OCI-LY1 (cell line): Measurements from ENCODE around the gene RAD21L1.

Experiments used
- H2AFZ ChIP-seq: fragments of 200-600 bp; sonication (generic), shearing (Covaris generic); 2 replicates; pipeline ENCODE4 v1.6.0; 2014; ENCODE audit warnings: antibody characterized with exemption, mild to moderate bottlenecking, low read length
- H3F3A ChIP-seq: fragments of 200-600 bp; sonication (generic), shearing (Covaris generic); 2 replicates; pipeline ENCODE4 v1.6.0; 2014; ENCODE audit warnings: mild to moderate bottlenecking, antibody characterized with exemption, low read length, moderate library complexity; ENCODE audit not compliant: insufficient read depth
- H3K27ac ChIP-seq: fragments of 200-600 bp; sonication (generic); 2 replicates; pipeline ENCODE4 v1.5.1; 2014; ENCODE audit warnings: low read length, mixed run types, mild to moderate bottlenecking, low read depth; ENCODE audit not compliant: poor library complexity, severe bottlenecking
- H3K27me3 ChIP-seq: fragments of 200-600 bp; sonication (generic); 2 replicates; pipeline ENCODE4 v1.6.0; 2014; ENCODE audit warnings: antibody characterized with exemption, mild to moderate bottlenecking, low read length, moderate library complexity; ENCODE audit not compliant: insufficient read depth
- H3K36me3 ChIP-seq: fragments of 200-600 bp; sonication (generic); 2 replicates; pipeline ENCODE4 v1.6.1; 2014; ENCODE audit warnings: mild to moderate bottlenecking, antibody characterized with exemption, low read length, moderate library complexity, mixed read lengths; ENCODE audit not compliant: insufficient read depth
- H3K4me1 ChIP-seq: fragments of 200-600 bp; sonication (generic); 2 replicates; pipeline ENCODE4 v1.5.1; 2014; ENCODE audit warnings: mild to moderate bottlenecking, low read length, moderate library complexity; ENCODE audit not compliant: insufficient read depth, severe bottlenecking
- H3K4me2 ChIP-seq: fragments of 200-600 bp; sonication (generic), shearing (Covaris generic); 2 replicates; pipeline ENCODE4 v1.6.1; 2014; ENCODE audit warnings: low read length
- H3K4me3 ChIP-seq: fragments of 200-600 bp; sonication (generic); 2 replicates; pipeline ENCODE4 v1.5.1; 2014; ENCODE audit warnings: low read length, low read depth, mild to moderate bottlenecking, mixed read lengths; ENCODE audit not compliant: poor library complexity, severe bottlenecking
- H3K79me2 ChIP-seq: fragments of 200-600 bp; shearing (Covaris generic); 2 replicates; pipeline ENCODE4 v1.6.1; 2016; ENCODE audit warnings: mixed run types, low read length, mixed read lengths; ENCODE audit not compliant: insufficient read depth
- H3K9ac ChIP-seq: fragments of 200-600 bp; sonication (generic), shearing (Covaris generic); 2 replicates; pipeline ENCODE4 v1.6.1; 2014; ENCODE audit warnings: mild to moderate bottlenecking, low read length, mixed read lengths
- H3K9me2 ChIP-seq: fragments of 200-600 bp; sonication (generic), shearing (Covaris generic); 2 replicates; pipeline ENCODE4 v1.6.1; 2014; ENCODE audit warnings: low read depth, mild to moderate bottlenecking, low read length, mixed read lengths
- H3K9me3 ChIP-seq: fragments of 200-600 bp; shearing (Covaris generic); 2 replicates; pipeline ENCODE4 v1.6.1; 2014; ENCODE audit warnings: low read length, mixed read lengths
- H4K20me1 ChIP-seq: fragments of 200-600 bp; sonication (generic), shearing (Covaris generic); 2 replicates; pipeline ENCODE4 v1.6.0; 2016; ENCODE audit warnings: mild to moderate bottlenecking, low read length; ENCODE audit not compliant: insufficient read depth
- EZH2 ChIP-seq: fragments of 200-600 bp; sonication (generic), shearing (Covaris generic); IDR thresholded peaks from 2 replicates; pipeline ENCODE4 v1.8.0; 2017; ENCODE audit warnings: borderline replicate concordance, mixed run types, mild to moderate bottlenecking, antibody characterized with exemption, low read length, moderate library complexity, mixed read lengths
- TF ChIP-seq, protein P1 (sequence below): fragments of 200-600 bp; sonication (generic), shearing (Covaris generic); IDR thresholded peaks from 2 replicates; pipeline ENCODE4 v1.5.1; 2017; ENCODE audit warnings: mild to moderate bottlenecking, antibody characterized with exemption, low read length, moderate library complexity, mixed read lengths

Gene RAD21L1

DNA sequence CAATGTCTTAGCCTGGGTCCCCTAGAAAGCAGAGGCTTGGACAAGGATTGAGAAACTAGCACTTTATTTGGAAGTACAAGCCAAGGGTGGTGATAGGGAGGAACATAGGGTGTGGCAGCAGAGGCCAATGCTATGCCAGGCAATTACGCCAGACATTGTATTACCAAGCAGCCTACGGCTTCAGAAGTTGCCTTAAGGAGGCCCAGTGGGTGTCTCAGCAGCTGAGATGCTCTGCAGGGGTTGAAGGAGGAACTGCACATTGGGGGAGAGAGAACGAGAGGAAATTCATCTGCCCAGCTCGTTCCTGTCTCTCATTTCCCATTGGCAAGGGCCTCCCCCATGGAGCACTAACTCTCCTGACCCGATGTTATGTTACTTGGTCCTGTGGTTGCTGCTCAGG lies 21.7 kb upstream of the RAD21L1 start:
- no peaks in the 10 kb centered on the region for H4K20me1 ChIP-seq
- no peak overlapping the region for H3K27ac ChIP-seq
- H3K9me3 ChIP-seq: no peaks in the 10 kb centered on the region
- H3K9me2 ChIP-seq: no peaks in the 10 kb centered on the region
- H2AFZ ChIP-seq: no peak overlapping the region
- no peak overlapping the region for H3K9ac ChIP-seq
- no peaks in the 10 kb centered on the region for H3K4me1 ChIP-seq
- H3K79me2 ChIP-seq: no peaks in the 10 kb centered on the region
- H3K4me2 ChIP-seq: no peak overlapping the region
- no peaks in the 10 kb centered on the region for H3F3A ChIP-seq
- no peaks in the 10 kb centered on the region for H3K36me3 ChIP-seq
- no peak overlapping the region for H3K4me3 ChIP-seq
- no peak for TF ChIP-seq EZH2
- TF ChIP-seq, protein P1, sequence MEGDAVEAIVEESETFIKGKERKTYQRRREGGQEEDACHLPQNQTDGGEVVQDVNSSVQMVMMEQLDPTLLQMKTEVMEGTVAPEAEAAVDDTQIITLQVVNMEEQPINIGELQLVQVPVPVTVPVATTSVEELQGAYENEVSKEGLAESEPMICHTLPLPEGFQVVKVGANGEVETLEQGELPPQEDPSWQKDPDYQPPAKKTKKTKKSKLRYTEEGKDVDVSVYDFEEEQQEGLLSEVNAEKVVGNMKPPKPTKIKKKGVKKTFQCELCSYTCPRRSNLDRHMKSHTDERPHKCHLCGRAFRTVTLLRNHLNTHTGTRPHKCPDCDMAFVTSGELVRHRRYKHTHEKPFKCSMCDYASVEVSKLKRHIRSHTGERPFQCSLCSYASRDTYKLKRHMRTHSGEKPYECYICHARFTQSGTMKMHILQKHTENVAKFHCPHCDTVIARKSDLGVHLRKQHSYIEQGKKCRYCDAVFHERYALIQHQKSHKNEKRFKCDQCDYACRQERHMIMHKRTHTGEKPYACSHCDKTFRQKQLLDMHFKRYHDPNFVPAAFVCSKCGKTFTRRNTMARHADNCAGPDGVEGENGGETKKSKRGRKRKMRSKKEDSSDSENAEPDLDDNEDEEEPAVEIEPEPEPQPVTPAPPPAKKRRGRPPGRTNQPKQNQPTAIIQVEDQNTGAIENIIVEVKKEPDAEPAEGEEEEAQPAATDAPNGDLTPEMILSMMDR: no peak
- H3K27me3 ChIP-seq: no peaks in the 10 kb centered on the region; the same call in 1 of the 2 replicates

GRCh38 chr20:1204576-1204975 lies 21.3 kb upstream of the RAD21L1 start:
- Histone ChIP-seq H3K27ac (no peak overlapping the region), H3K4me1 (no peaks in the 10 kb centered on the region), H3K9me3 (no peaks in the 10 kb centered on the region), H3K4me3 (no peak overlapping the region), H3K9ac (no peak overlapping the region), H3K79me2 (no peaks in the 10 kb centered on the region), H3K36me3 (no peaks in the 10 kb centered on the region), H3K27me3 (no peaks in the 10 kb centered on the region; the same call in 1 of the 2 replicates), H3K9me2 (no peaks in the 10 kb centered on the region), H3K4me2 (no peak overlapping the region), H2AFZ (no peak overlapping the region), H4K20me1 (no peaks in the 10 kb centered on the region), H3F3A (no peaks in the 10 kb centered on the region)
- TF ChIP-seq, protein P1: no peak
- TF ChIP-seq EZH2: no peak

DNA sequence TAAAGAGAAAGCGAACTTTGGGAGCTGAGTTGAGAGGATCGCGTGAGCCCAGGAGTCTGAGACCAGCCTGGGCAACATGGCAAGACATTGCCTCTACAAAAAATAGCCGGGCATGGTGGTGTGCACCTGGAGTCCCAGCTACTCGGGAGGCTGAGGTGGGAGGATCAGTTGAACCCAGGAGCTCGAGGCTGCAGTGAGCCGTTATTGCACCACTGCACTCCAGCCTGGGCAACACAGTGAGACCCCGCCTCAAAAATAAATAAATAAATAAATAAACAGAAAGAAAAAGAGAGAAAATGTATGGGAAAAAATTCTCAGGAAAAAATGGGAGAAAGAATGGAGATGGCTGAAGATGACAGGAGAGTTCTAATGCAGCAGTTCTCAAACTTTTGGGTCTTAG lies 20.0 kb upstream of the RAD21L1 start:
- Histone ChIP-seq H3K27ac (no peak overlapping the region), H3F3A (no peaks in the 10 kb centered on the region), H3K36me3 (no peaks in the 10 kb centered on the region), H3K79me2 (no peaks in the 10 kb centered on the region), H3K27me3 (no peaks in the 10 kb centered on the region; the same call in 1 of the 2 replicates), H4K20me1 (no peaks in the 10 kb centered on the region), H3K4me2 (no peak overlapping the region), H3K9ac (no peak overlapping the region), H2AFZ (no peak overlapping the region), H3K9me3 (no peaks in the 10 kb centered on the region), H3K9me2 (no peaks in the 10 kb centered on the region), H3K4me3 (no peak overlapping the region), H3K4me1 (no peaks in the 10 kb centered on the region)
- TF ChIP-seq, protein P1: no peak
